AG04450 (cell line): ENCODE data around the gene ZFP69B. TPM values are rescaled to one million over a fixed set of nuclear protein-coding genes. Genes with fewer than 3 reads are reported as not detected.
A peak's percentile ranks its signal among the peaks of the same experiment; 100 is the strongest.

ENCODE experiments used
- CTCF ChIA-PET: fragments of 300-600, 350-600 bp; formaldehyde crosslinking; extraction: SDS; loops from one replicate; lab custom pipeline; 2022; ENCODE audit warnings: antibody characterized with exemption, inconsistent platforms; lab: Charles Lee
- POLR2A ChIA-PET: fragments of 350-600 bp; formaldehyde crosslinking; extraction: SDS; loops from one replicate; lab custom pipeline; 2021; ENCODE audit warnings: antibody characterized with exemption, inconsistent platforms; lab: Yijun Ruan, JAX
- DNase-seq: peaks from one replicate; pipeline ENCODE4 v3.0.0-alpha.2; 2011; ENCODE audit warnings: low read depth, low spot score
- H3K27ac ChIP-seq: one replicate; pipeline ENCODE4 v1.5.1; 2012; ENCODE audit warnings: low read depth, low read length, control low read depth
- H3K27me3 ChIP-seq: one replicate; pipeline ENCODE4 v1.6.0; 2012; ENCODE audit warnings: low read length; ENCODE audit not compliant: control insufficient read depth, insufficient read depth
- H3K4me3 ChIP-seq: 2 replicates; pipeline ENCODE4 v1.5.1; 2011; ENCODE audit warnings: mild to moderate bottlenecking, low read depth, low read length, control low read depth
- H3K9me3 ChIP-seq: 2 replicates; pipeline ENCODE4 v1.5.1; 2012; ENCODE audit warnings: low read length; ENCODE audit not compliant: control insufficient read depth, insufficient read depth
- CTCF ChIP-seq: IDR thresholded peaks from 2 replicates; pipeline ENCODE4 v1.5.1; 2011; ENCODE audit warnings: low read depth, low read length, control low read depth, inconsistent platforms
- polyA plus RNA-seq: library from polyadenylated mRNA; depleted of rRNA; stranded (reverse); fragments of >200 nt; gene quantifications from 2 replicates; pipeline ENCODE4 v1.2.3, GENCODE V29; 2011

ZFP69B gene
- polyA plus RNA-seq, 1 experiment = 5.9 TPM

- no peaks in the 10 kb centered on the region for H3K9me3 ChIP-seq
- ChIA-PET CTCF (interaction anchor here (0.6 to 1.0 kb wide), 2 partner anchors 284 to 292 kb away, joined by 3 to 5 read pairs; no protein-coding TSS in a partner anchor), POLR2A (no interaction called here)
- no peak for DNase-seq
- H3K27me3 ChIP-seq = no peaks in the 10 kb centered on the region
- H3K4me3 ChIP-seq = no peak overlapping the region
- TF ChIP-seq CTCF = no peak
- H3K27ac ChIP-seq = no peak overlapping the region
These were observed 14.4 kb upstream of the ZFP69B start for GRCh38 chr1:40435876-40436275.

GRCh38 chr1:40438391-40439015 is 11.8 kb upstream of the ZFP69B start:
- peak; percentile 56 for TF ChIP-seq CTCF
- H3K27me3 ChIP-seq = no peaks in the 10 kb centered on the region
- H3K9me3 ChIP-seq = no peaks in the 10 kb centered on the region
- ChIA-PET POLR2A (interaction anchor here (0.6 kb wide), 1 partner anchor 12 kb away, joined by 3 read pairs; the partner anchor contains the start of gene ZFP69B), CTCF (interaction anchor here (0.6 to 4.4 kb wide), 21 partner anchors 9 to 855 kb away, joined by 3 to 32 read pairs (median 3); no protein-coding TSS in a partner anchor)
- no peak for DNase-seq
- H3K27ac ChIP-seq = no peak overlapping the region
- H3K4me3 ChIP-seq = no peak overlapping the region

GRCh38 chr1:40439247-40439646 is 11.0 kb upstream of the ZFP69B start:
- Histone ChIP-seq H3K27me3 (no peaks in the 10 kb centered on the region), H3K9me3 (no peaks in the 10 kb centered on the region), H3K4me3 (no peak overlapping the region), H3K27ac (no peak overlapping the region)
- ChIA-PET CTCF (interaction anchor here (0.9 to 4.4 kb wide), 6 partner anchors 14 to 295 kb away, joined by 3 to 32 read pairs (median 8); no protein-coding TSS in a partner anchor), POLR2A (no interaction called here)
- TF ChIP-seq CTCF = no peak
- no peak for DNase-seq

- peaks cover 25% of the 10 kb centered on the region for H3K9me3 ChIP-seq
- CTCF ChIA-PET = interaction anchor here (0.5 to 1.2 kb wide), 3 partner anchors 11 to 307 kb away, joined by 5 to 8 read pairs (median 6); no protein-coding TSS in a partner anchor
- H3K4me3 ChIP-seq = peak overlapping the region; percentile 80
- peak; percentile 45 for DNase-seq
- TF ChIP-seq CTCF = no peak
- no peaks in the 10 kb centered on the region for H3K27me3 ChIP-seq
- POLR2A ChIA-PET = interaction anchor here (0.5 to 1.6 kb wide), 8 partner anchors 11 to 183 kb away, joined by 3 to 12 read pairs (median 4); partner anchors contain the start of genes EXO5, ZFP69 and ZNF684
- peak overlapping the region; percentile 92 for H3K27ac ChIP-seq
These were observed 390 bp downstream of the ZFP69B start for GRCh38 chr1:40450495-40451237.
